ENCODE data around the gene PRDX5.
"Not testable (repeated sequence)": the region's sequence is repeated elsewhere in the genome, so short reads cannot be mapped to it uniquely, and the experiment has no call there.

Gene PRDX5

GRCh38 chr11:64306563-64306875, 11.4 kb upstream of the PRDX5 start:
- DNase-seq, result no peak

GRCh38 chr11:64306876-64307622, 10.9 kb upstream of the PRDX5 start:
- no peak for DNase-seq

DNA sequence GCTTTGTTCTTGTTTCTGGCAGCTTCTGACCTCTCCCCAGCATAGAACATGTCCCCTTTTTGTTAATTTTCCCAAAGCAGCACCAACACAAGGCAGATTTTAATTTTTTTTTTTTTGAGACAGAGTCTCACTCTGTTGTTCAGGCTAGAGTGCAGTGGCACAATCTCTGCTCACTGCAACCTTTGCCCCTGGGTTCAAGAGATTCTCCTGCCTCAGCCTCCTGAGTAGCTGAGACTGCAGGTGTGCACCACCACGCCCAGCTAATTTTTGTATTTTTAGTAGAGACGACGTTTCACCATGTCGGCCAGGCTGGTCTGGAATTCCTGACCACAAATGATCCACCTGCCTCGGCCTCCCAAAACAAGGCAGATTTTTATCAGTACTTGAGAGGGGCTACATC, 10.1 kb upstream of the PRDX5 start:
- DNase-seq, result not testable (repeated sequence)

- no peak for DNase-seq
Measured at GRCh38 chr11:64312947-64313346, 5.0 kb upstream of the PRDX5 start.

GRCh38 chr11:64313491-64314145, 4.3 kb upstream of the PRDX5 start:
- DNase-seq, result no peak

- no peak for DNase-seq
Measured at GRCh38 chr11:64314146-64314804, 3.6 kb upstream of the PRDX5 start.

GRCh38 chr11:64314805-64315561, 2.9 kb upstream of the PRDX5 start:
- DNase-seq, result no peak

GRCh38 chr11:64315667-64316526, 2.0 kb upstream of the PRDX5 start:
- DNase-seq, result not testable (repeated sequence)

DNA sequence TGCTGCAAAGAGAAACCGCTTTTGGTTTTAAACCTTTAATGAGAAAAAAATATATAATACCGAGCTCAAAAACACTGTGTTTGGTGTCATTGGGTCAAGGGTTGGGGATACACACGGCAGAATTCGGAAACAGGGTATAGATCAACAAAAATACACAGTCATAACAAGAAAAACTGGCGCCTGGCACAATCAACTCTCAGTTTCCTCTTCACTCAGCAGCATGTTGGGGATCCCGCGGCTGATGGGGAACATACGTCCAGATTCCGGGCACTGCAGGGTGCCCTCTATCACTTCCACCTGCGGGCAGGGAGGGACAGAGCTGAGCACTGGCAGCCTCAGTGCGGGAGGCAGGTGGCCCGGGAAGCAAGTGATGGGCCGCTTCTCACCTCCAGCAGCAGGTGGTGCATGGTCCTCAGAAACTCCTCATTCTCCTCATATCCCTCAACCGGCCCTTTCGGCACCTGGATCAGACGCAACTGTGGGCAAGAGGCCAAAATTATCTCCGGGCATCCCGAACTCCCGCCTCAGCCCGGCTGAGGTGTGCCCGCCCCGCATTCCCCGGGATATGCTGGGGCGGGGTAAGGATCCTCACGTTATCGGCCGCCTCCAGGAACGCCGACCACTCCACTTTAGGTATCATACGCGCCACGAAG, 1.1 kb upstream of the PRDX5 start:
- peak; percentile 53 for DNase-seq

DNA sequence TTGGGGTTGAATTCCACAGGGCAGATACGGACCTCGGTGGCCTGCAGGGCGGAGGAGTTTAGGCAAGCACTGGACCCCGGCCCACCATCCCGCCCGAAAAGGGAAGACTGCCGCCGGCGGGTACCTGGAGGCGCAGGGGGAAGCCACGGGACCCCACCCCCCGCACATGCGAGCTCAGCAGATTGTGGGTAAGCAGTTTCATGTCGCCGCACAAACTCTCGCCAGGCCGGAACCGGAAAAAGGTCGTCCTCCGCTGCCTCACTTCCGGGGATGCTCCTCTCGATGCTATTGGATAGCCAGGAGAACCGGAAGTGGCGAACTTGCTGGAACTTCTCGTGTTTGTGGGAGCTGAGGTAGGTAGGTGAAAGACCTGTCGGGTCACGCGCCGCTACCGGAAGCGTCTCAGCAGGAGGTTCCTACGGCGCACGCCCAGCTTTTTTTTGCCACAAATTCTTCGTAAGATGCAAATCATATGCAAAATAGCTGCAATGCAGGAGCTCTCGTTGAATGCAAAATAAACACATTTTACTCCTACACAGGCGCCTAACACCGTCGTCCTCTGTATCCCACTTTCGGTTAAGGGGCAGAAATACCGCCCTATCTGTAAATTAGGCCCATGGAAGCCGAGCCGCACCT, 478 bp upstream of the PRDX5 start, which contains the start of gene TRMT112:
TRMT112 (minus strand) TSS at position 235 of the 636 bp plus-strand sequence; CDS start at position 202, 33 bp downstream.
- DNase-seq, result peak; percentile 99

- no peak for DNase-seq
Measured at GRCh38 chr11:64318766-64319761, 1.1 kb downstream of the PRDX5 start.

GRCh38 chr11:64320556-64320955, 2.6 kb downstream of the PRDX5 start:
- no peak for DNase-seq

DNA sequence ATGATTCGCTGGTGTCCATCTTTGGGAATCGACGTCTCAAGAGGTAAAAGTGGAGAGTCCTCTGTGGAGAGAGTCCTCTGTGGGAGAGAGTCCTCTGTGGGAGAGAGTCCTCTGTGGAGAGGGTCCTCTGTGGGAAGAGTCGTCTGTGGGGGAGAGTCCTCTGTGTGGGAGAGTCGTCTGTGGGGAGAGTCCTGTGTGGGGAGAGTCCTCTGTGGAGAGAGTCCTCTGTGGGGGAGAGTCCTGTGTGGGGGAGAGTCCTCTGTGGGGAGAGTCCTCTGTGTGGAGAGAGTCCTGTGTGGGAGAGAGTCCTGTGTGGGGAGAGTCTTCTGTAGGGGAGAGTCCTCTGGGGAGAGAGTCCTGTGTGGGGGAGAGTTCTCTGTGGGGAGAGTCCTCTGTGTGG, 3.1 kb downstream of the PRDX5 start:
- DNase-seq, result no peak

- DNase-seq, result no peak
Measured at GRCh38 chr11:64321533-64321932, 3.6 kb downstream of the PRDX5 start.

- no peak for DNase-seq
Measured at GRCh38 chr11:64322925-64323260, 5.0 kb downstream of the PRDX5 start.

GRCh38 chr11:64323373-64323772, 5.5 kb downstream of the PRDX5 start:
- no peak for DNase-seq

DNA sequence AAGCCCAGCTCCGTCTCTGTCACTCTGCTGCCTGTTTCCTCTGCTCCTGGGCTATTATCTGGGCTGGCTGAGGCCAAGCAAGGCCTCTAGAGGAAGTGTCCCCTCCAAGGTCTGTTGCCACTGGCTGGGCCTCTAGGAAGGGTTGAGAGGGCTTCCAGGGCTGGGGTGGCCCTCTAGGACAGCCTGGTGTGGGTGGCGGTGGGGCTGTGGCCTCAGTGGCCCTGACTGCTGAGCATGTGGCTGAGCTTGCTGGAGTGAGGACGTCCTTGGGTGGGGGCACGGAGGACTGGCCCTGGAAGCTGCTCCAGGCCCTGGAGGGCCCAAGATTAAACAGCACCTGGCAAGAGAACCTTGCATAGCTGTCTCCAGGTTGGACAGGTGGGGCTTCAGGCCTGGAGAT, 6.1 kb downstream of the PRDX5 start:
- not testable (repeated sequence) for DNase-seq

GRCh38 chr11:64324692-64325469, 7.0 kb downstream of the PRDX5 start:
- DNase-seq, result no peak

DNA sequence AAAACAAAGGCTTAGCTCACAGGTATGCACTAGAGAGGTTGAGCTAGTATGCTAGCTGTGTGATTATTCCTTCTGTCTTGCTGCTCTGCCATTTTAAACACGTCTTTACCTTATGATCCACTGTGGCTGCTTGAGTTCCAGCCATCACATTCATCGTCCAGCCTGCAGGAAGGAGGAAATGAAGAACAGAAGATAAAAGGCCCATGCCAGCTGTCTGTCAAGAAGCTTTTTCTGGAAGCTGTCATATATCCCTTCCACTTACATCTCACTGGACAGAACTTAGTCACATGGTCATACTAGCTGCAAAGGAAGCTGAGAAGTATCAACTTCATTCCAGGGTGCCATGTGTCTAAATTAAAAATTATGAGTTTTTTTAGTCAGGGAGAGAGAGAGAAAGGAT, 9.5 kb downstream of the PRDX5 start:
- DNase-seq, result no peak
